AG10803 (cell line): ENCODE results near the gene NRXN2.
A peak's percentile ranks its signal among the peaks of the same experiment; 100 is the strongest.
"Not testable (repeated sequence)": the region's sequence is repeated elsewhere in the genome, so short reads cannot be mapped to it uniquely, and the experiment has no call there.

Source experiments
- DNase-seq: peaks from one replicate; pipeline ENCODE4 v3.0.0; 2010; ENCODE audit warnings: low read depth
- H3K4me3 ChIP-seq: 2 replicates; pipeline ENCODE4 v1.5.1; 2011; ENCODE audit warnings: mild to moderate bottlenecking, low read length, control low read depth
- TF ChIP-seq, protein P1 (sequence below): conservative IDR thresholded peaks from 2 replicates; pipeline ENCODE4 v1.5.1; 2011; ENCODE audit warnings: mild to moderate bottlenecking, low read length, control low read depth, inconsistent platforms

The NRXN2 gene

DNA sequence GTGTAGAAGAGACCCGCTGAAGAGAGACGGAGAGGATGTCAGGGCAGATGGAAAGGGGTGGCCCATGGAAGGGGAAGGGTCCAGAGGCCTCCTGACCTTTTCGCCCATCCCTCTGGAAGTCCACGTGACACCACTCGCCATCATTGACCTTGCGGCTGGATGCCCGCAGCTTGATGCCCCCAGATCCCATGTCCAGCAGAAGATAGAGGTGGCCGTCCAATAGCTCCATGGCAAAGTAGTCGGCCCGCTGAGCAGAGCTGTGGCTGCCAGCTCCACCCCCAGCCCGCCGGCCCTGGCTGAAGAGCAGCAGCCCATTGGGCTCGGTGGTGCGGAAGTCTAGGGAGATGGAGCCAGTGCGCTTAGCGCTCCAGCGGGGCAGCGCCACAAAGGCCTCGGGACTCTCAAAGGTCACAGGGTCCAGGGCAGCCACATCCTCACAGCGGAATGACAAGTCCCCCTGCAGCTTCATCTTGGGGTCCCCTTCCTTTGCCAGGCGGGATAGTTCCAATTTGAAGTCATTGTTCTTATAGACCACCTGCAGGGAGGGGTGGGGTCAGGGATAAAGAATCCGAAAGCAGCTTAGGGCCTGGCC lies 55.7 kb downstream of the NRXN2 start:
- H3K4me3 ChIP-seq = no peak overlapping the region
- DNase-seq = no peak
- TF ChIP-seq, protein P1, sequence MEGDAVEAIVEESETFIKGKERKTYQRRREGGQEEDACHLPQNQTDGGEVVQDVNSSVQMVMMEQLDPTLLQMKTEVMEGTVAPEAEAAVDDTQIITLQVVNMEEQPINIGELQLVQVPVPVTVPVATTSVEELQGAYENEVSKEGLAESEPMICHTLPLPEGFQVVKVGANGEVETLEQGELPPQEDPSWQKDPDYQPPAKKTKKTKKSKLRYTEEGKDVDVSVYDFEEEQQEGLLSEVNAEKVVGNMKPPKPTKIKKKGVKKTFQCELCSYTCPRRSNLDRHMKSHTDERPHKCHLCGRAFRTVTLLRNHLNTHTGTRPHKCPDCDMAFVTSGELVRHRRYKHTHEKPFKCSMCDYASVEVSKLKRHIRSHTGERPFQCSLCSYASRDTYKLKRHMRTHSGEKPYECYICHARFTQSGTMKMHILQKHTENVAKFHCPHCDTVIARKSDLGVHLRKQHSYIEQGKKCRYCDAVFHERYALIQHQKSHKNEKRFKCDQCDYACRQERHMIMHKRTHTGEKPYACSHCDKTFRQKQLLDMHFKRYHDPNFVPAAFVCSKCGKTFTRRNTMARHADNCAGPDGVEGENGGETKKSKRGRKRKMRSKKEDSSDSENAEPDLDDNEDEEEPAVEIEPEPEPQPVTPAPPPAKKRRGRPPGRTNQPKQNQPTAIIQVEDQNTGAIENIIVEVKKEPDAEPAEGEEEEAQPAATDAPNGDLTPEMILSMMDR = no peak

DNA sequence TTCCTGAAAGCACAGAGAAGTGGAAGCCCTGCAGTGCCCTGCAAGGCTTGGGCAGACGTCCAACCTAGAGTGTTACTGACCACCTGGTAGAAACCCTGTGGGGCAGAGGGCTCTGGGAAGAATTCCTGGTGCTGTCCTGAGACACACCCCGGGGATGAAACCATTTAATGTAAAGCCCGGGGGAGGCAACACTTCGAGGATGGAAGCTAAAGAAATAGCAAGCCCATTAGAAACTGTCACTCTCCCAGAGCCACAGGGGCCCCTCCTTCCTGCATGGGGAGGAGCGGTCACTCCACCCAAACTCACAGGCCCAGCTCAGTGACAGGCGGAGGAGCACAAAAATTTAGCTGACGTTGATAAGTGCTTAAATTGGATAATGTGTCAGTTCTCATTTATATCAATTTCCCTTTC lies 57.6 kb downstream of the NRXN2 start:
- TF ChIP-seq, protein P1 = no peak
- DNase-seq = no peak

DNA sequence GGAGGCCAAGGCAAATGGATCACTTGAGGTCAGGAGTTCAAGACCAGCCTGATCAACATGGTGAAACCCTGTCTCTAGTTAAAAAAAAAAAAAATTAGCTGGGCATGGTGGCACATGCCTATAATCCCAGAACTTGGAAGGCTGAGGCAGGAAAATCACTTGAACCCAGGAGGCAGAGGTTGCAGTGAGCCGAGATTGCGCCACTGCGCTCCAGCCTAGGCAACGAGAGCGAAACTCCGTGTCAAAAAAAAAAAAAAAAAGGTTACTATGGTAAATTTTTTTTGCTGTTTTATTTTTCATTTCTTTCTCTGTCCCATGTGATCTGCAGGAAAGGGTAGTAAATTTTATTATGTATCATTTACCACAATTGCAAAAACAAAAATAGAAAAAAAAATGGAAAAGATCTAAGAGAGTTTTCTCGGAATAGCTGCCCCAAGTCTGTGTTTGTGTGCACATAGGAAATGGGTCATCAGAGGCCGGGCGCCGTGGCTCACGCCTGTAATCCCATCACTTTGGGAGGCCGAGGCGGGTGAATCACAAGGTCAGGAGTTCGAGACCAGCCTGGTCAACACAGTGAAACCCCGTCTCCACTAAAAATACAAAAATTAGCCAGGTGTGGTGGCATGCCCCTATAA lies 58.6 kb downstream of the NRXN2 start:
- H3K4me3 ChIP-seq, DNase-seq: not testable (repeated sequence)

More for the DNA sequence above, 57.6 kb downstream of the NRXN2 start:
- no peak overlapping the region for H3K4me3 ChIP-seq

DNA sequence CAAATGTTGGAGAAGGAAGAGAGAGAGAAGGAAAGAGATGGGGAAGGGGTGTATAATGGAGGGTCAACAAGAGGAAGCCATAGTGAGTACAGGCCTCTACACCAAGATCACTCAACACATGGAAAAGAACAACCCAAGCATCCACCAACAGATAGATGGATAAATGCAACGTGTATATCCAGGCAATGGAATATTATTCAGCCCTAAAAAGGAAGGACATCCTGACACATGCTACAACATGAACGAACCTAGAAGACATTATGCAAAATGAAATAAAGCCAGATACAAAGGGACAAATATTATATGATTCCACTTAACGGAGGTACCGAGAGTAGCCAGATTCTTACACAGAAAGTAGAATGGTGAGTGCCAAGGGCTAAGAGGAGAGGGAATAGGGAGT lies 59.3 kb downstream of the NRXN2 start:
- TF ChIP-seq, protein P1 = no peak
- DNase-seq = no peak
- no peak overlapping the region for H3K4me3 ChIP-seq

DNA sequence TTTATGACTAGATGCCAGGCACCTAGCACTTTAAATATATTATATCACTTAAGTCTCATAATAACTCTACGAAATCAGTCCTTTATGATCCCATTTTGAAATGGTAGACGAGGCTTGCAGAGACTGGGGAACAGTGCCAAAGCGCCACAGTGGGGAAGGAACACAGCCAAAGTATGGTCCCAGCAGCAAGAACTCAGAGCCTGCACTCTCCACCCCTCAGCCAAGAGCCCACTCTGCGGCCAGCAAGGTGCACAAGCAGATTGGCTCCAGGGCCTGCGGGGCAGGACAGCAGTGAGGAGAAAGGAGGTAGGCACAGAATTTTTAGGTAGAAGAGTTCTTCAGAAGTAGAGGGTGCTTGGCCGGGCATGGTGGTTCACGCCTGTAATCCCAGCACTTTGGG lies 61.4 kb downstream of the NRXN2 start:
- TF ChIP-seq, protein P1 = no peak
- no peak for DNase-seq
- H3K4me3 ChIP-seq = no peak overlapping the region

DNA sequence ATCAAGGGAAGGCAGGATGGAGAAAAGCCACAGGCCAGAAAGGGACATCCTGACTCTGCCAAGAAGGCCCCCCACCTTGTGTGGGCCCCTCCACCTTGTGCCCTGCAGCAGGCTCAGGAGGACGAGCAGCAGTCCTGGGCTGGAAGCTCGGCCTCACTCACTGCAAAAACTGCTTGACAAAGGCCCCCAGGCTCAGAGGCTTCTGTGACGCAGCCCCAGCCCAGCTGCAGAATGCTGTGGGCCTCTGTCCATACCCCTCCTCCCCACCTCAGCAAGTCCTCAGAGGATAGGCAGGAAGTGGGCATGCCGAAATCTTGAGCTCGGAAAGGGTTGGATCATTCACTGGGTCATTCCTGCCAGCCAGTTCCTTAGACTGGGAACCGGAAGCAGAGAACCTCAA lies 61.9 kb downstream of the NRXN2 start:
- TF ChIP-seq, protein P1 = no peak
- H3K4me3 ChIP-seq = peak overlapping the region; percentile 57
- DNase-seq = peak; percentile 93

DNA sequence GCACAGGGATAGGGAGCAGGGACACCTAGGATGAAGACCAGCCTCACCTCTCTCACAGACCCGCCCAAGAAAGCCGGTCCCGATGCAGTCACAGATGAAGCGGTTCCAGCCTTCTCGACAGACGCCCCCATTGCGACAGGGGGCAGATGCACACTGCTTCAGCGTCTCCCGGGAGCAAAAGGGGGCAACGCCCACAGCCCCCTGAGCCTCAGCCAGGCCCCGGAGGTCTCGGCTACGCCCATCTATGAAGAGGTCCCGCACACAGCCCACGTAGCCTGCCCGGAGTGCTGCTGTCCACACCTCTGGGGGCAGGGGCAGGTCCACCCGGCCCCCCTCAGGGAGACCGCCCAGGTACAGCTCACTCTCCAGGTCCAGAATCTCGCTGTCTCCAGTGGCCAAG lies 62.3 kb downstream of the NRXN2 start:
- H3K4me3 ChIP-seq = peak overlapping the region; percentile 57
- TF ChIP-seq, protein P1 = no peak
- DNase-seq = no peak
